Muscle of leg (tissue), 16 donors: ENCODE measurements around the gene ZNF319. TPM values are rescaled to one million over a fixed set of nuclear protein-coding genes. Genes with fewer than 3 reads are reported as not detected.

Experiments used
- DNase-seq: peaks from one replicate; pipeline ENCODE4 v3.0.0; 2013
- H3K27ac ChIP-seq: one replicate; pipeline ENCODE4 v1.5.1; 2013; ENCODE audit warnings: mild to moderate bottlenecking, low read length, control low read depth
- H3K27me3 ChIP-seq: one replicate; pipeline ENCODE4 v1.6.1; 2013; ENCODE audit warnings: low read length; ENCODE audit not compliant: control insufficient read depth, insufficient read depth
- H3K36me3 ChIP-seq: one replicate; pipeline ENCODE4 v1.6.1; 2013; ENCODE audit warnings: low read length; ENCODE audit not compliant: control insufficient read depth, insufficient read depth
- H3K4me1 ChIP-seq: one replicate; pipeline ENCODE4 v1.6.1; 2013; ENCODE audit warnings: low read length; ENCODE audit not compliant: control insufficient read depth, insufficient read depth
- H3K4me3 ChIP-seq: one replicate; pipeline ENCODE4 v1.5.1; 2013; ENCODE audit warnings: low read length, control low read depth
- H3K9me3 ChIP-seq: replicated peaks from 2 replicates; pipeline ENCODE4 v1.6.1; 2013; ENCODE audit warnings: low read depth, low read length; ENCODE audit not compliant: control insufficient read depth
- WGBS: methylation state at CpG from one replicate; pipeline ENCODE4 v1.1.5; 2013; ENCODE audit warnings: missing lambda C conversion rate; ENCODE audit not compliant: insufficient coverage; 5-methylcytosine and 5-hydroxymethylcytosine counted together
- long read RNA-seq, 11 donors: transcript quantifications; one replicate each; lab custom pipeline, GENCODE V29; 2026
- polyA plus RNA-seq, 8 donors: library from polyadenylated mRNA; unstranded; fragments of 120-200 nt; gene quantifications; one replicate each; pipeline versions ENCODE4 v1.2.1 to v1.2.3, GENCODE V29; 2013; ENCODE audit warnings: inconsistent platforms in 1 of 8, low replicate concordance in 1 of 8; ENCODE audit not compliant: insufficient read length in 8 of 8, insufficient read depth in 1 of 8
- total RNA-seq: library from RNA; stranded (reverse); fragments of 120-200 nt; gene quantifications from one replicate; pipeline ENCODE4 v1.2.4, GENCODE V29; 2013

The ZNF319 gene
- total RNA-seq = 2.2 TPM
- polyA plus RNA-seq = 1 to 10 TPM; 5.4 to 8.9 (median 7.6) TPM
- long read RNA-seq, donor 1, full-length matches to known transcripts = 2 of 2 reads
- long read RNA-seq, donor 1, partial matches to known transcripts = 0 of 2 reads
- long read RNA-seq, donor 1, other reads (novel, unspliced or antisense) = 0 of 2 reads
- long read RNA-seq, donor 2 = 0 reads
- long read RNA-seq, donor 3, full-length matches to known transcripts = 4 of 4 reads
- long read RNA-seq, donor 3, partial matches to known transcripts = 0 of 4 reads
- long read RNA-seq, donor 3, other reads (novel, unspliced or antisense) = 0 of 4 reads
- long read RNA-seq, donor 4, full-length matches to known transcripts = 3 of 3 reads
- long read RNA-seq, donor 4, partial matches to known transcripts = 0 of 3 reads
- long read RNA-seq, donor 4, other reads (novel, unspliced or antisense) = 0 of 3 reads
- long read RNA-seq, donor 5, full-length matches to known transcripts = 11 of 11 reads
- long read RNA-seq, donor 5, partial matches to known transcripts = 0 of 11 reads
- long read RNA-seq, donor 5, other reads (novel, unspliced or antisense) = 0 of 11 reads
- long read RNA-seq, donor 6, full-length matches to known transcripts = 3 of 3 reads
- long read RNA-seq, donor 6, partial matches to known transcripts = 0 of 3 reads
- long read RNA-seq, donor 6, other reads (novel, unspliced or antisense) = 0 of 3 reads
- long read RNA-seq, donor 7, full-length matches to known transcripts = 5 of 5 reads
- long read RNA-seq, donor 7, partial matches to known transcripts = 0 of 5 reads
- long read RNA-seq, donor 7, other reads (novel, unspliced or antisense) = 0 of 5 reads
- long read RNA-seq, donor 8, partial matches to known transcripts = 0 of 1 reads
- long read RNA-seq, donor 8, other reads (novel, unspliced or antisense) = 0 of 1 reads
- long read RNA-seq, donor 9, full-length matches to known transcripts = 1 of 1 reads
- long read RNA-seq, donor 9, partial matches to known transcripts = 0 of 1 reads
- long read RNA-seq, donor 9, other reads (novel, unspliced or antisense) = 0 of 1 reads
- long read RNA-seq, donor 10, full-length matches to known transcripts = 3 of 3 reads
- long read RNA-seq, donor 10, partial matches to known transcripts = 0 of 3 reads
- long read RNA-seq, donor 10, other reads (novel, unspliced or antisense) = 0 of 3 reads
- long read RNA-seq, donor 11, partial matches to known transcripts = 0 of 1 reads
- long read RNA-seq, donor 11, other reads (novel, unspliced or antisense) = 0 of 1 reads

DNA sequence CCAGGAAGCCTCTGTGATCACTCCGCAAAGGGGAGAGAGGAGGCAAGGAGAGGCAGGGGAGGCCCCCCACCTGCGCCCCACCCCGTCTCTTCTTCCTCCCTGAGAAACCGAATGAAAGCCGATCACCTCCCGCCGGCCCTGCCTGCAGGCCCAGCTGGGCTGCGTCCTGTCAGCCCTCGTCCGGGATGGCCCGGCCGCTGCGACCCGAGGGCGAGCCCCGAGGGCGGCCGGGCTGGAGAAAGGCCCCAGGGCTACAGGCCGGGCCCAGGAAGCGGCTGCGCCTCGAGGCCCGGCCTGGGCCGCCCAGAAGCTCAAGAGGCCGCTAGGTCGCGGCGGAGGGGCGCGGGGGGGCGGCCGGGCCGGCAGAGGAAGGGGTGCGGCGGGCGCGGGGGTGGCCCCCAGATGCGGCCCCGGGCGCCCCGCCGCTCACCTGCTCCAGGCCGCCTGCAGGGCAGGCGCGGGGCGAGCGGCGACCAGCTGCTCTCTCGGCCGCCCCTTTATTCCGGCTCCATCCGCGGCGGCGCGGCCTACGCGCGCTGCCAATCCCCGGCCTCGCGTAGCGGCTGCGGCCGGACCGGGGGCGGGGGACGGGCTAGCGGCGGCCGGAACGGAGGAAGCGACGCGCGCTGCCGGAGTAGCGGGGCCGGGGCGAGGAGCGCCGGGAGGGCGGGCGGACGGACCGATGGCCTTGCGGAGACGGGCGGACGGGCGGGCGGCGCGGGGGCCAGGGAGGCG is at the start of gene ZNF319:
ZNF319 (minus strand) TSS at position 702 of the 735 bp plus-strand sequence. CDS start 2,407 bp downstream, outside the sequence.
- peak within 1 kb of the TSS; percentile 91 for H3K27ac ChIP-seq
- H3K27me3 ChIP-seq = no peaks in the 10 kb centered on the region
- peak within 1 kb of the TSS; percentile 76 for H3K4me3 ChIP-seq
- H3K36me3 ChIP-seq = peaks cover 37% of the 10 kb centered on the region
- no peaks in the 10 kb centered on the region for H3K9me3 ChIP-seq
- H3K4me1 ChIP-seq = peaks cover 25% of the 10 kb centered on the region
- DNase-seq = no peak
- under 1% methylated on average over 82 of the region's 95 CpGs for WGBS

DNA sequence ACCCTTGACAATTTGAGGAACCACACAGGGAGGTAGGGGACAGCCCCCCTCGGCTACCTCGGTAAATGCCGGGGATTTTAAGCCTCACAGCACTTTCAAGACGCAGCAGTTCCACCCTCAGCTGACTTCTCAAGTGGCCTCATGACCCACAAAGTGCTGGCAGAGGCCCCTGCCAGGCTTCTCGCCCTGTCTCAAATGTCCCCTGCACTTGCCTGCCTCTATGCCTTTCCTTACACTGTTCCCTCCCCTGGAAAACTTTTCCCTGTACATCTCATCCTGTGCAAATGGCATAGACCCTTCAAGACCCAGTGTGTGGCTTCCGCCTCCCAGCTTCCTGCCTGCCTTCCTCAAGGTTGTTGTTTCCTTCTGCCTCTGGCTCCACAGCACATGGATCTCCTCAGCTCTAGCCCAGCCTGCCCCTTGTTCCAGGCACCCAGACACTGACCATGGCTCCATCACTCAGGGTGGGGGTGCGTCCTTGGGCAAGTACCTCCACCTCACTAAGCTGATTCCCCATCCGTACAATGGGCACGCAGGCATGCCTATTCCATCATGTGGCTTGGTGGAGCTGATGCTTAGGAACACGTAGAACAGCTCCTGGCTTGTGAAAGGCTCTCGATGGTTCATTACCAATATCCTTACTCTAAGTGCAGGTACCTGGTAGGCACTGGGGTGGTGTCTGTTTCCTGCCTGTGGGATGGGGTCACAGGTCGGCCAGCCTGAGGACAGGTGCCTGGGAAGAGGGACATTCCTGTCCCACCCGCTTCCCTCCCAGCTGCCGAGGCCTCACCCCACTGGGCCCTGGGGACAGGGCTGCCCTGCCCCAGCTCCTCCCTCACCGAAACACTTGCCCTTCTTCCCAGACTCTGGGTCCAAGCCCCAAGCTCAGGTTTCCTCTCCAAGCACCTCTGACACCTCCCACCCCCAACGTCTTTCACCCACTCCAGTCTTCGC is 49.0 kb upstream of the ZNF319 start:
- H3K4me1 ChIP-seq = peaks cover 24% of the 10 kb centered on the region
- H3K4me3 ChIP-seq = no peak overlapping the region
- no peaks in the 10 kb centered on the region for H3K27me3 ChIP-seq
- WGBS = 73% methylated on average over 11 of the region's 17 CpGs
- DNase-seq = no peak
- H3K9me3 ChIP-seq = no peaks in the 10 kb centered on the region
- H3K27ac ChIP-seq = peak overlapping the region; percentile 20
- H3K36me3 ChIP-seq = peaks cover 4% of the 10 kb centered on the region

DNA sequence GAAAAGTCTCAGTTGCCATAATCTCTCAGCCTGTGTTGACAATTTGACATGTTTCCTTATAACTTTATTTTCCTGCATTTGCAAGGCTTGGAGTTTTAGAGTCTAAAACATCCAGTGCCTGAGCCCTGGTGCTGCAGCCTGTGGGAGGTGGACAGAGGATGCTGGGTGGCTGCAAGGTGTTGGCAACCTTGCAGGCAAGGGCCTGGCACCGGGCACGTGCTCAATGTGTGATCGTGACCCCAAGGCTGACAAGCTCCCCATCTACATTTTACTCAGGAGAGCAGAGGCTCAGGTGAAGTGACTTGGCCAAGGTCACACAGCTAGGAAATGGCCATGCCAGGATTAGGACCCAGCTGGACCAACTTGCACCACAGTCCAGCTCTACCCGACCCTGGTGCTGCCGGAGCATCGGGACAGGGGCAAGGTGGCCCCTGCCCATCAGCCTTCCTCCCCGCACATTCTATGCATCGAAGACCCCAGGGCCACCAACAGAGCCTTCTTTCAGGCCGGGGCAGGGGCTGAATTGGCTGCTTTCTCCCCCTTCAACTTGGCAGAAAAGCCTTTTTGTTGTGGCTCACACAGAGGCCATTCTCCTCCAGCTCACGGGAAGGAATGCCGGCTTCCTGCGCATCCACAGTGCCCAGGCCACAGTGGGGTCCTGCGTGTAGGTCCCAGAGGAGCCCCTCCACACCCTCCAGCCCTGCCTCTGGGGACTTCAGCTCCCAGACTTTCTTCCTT is 48.2 kb upstream of the ZNF319 start:
- no peak for DNase-seq
- H3K27ac ChIP-seq = peak overlapping the region; percentile 29
- H3K4me1 ChIP-seq = peaks cover 24% of the 10 kb centered on the region

DNA sequence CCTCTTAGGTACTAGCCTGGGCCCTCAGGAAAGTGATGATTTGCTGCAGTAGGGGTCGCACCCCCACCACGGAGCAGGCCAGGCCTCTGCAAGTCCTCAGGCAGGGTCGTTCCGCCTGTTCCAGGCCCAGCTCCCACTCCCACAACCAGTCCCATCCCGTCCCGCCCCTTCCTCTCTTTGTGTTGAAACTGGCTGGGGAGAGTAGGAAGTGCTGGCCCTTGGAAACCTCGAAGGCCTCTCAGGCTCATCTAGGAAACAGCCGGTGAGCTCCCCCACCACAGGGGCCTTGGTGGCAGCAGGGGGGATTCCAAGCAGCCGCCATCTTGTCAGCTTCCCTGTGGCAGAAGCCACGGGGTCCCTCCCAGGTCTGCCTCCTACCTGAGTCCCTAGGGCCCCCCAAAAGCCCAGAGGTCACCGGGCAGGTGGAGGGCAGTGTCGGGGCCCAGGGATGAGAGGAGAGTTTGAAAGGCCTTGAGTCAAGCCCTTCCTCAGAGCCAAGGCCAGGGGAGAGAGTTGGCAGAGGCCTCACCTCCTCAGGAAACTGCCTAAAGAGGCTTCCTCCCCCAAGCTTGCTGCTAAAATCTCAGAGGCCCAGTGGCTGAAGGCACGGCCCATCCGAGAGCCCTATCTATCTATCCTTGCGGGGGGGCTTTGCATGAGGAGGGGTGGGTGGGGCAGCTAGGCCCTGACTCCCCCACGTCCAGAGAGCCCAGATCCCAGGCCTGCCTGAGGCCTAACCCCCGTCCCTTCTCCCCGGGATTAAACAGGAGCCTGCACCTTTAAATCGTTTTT is 47.3 kb upstream of the ZNF319 start:
- H3K9me3 ChIP-seq = no peaks in the 10 kb centered on the region
- peaks cover 19% of the 10 kb centered on the region for H3K36me3 ChIP-seq
- 52% methylated on average over 5 of the region's 19 CpGs for WGBS
- peaks cover 24% of the 10 kb centered on the region for H3K4me1 ChIP-seq
- H3K27ac ChIP-seq = peak overlapping the region; percentile 77
- H3K4me3 ChIP-seq = no peak overlapping the region
- peak; percentile 48 for DNase-seq
- H3K27me3 ChIP-seq = no peaks in the 10 kb centered on the region

More for the DNA sequence above, 48.2 kb upstream of the ZNF319 start:
- H3K27me3 ChIP-seq = no peaks in the 10 kb centered on the region
- no peak overlapping the region for H3K4me3 ChIP-seq
- no peaks in the 10 kb centered on the region for H3K9me3 ChIP-seq
- WGBS = 81% methylated on average over 9 of the region's 13 CpGs
- peaks cover 10% of the 10 kb centered on the region for H3K36me3 ChIP-seq

DNA sequence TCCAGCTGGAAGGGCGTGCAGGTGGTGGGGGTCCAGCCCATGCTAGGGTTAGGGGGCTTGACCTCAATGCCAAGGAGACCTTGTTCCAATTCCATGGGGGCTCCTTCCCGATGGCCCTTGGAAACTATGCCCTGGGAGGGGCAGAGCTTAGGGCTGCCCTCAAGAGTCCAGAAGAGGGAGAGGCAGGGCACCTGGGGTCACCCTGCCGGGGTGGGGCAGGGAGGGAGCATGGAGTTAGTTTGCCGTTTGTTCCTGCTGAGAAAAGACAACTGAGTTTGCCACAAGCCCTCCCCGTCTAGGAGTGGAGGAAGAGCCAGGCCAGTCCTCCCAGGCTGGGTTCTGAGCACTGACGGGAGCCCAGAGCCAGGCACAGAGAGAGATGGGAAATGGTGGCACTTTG is 46.5 kb upstream of the ZNF319 start:
- H3K4me3 ChIP-seq = no peak overlapping the region
- H3K36me3 ChIP-seq = peaks cover 27% of the 10 kb centered on the region
- no peak for DNase-seq
- peaks cover 24% of the 10 kb centered on the region for H3K4me1 ChIP-seq
- no peaks in the 10 kb centered on the region for H3K9me3 ChIP-seq
- WGBS = 44% methylated on average over 4 of the region's 6 CpGs
- H3K27ac ChIP-seq = peak overlapping the region; percentile 77
- H3K27me3 ChIP-seq = no peaks in the 10 kb centered on the region

DNA sequence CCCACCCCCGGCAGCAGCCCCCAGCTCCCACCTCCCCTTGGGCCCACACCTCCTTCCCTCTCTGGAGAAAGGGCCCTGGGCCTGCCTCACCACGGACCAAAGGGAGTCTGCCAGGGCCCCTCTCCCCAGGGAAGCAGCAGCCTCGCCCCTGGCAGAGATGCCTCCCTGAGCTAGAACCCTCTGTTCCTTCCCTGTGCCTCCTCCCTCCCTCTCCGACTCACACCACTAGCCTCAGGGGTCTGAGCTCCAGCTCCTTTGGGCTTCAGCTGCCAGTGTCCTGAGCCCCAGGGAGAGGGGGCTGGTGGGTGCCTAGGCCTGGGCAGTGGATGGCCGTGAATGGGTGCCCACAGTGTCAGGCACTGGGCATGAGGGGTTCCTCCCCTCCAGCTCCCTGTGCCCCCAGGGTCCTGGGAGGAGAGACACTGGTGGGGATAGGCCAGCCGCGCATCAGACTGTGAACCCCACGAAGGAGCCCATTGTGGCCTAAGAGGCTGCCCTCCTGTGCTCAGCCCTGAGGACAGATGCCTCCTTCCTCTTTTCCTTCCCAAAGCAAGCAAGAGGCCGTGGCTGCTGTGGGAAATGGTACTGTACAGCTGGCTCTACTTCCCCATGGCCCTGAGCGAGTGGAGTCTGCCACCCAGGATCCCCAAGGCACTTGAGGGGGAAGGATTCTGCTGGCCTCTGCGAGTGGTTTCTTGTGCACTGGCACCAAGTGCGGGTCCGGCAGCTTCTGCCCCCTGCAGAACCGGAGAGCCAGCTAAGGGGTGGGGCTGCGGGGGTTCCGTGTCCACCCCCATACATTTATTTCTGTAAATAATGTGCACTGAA is 45.8 kb upstream of the ZNF319 start:
- Histone ChIP-seq H3K27me3 (no peaks in the 10 kb centered on the region), H3K36me3 (peaks cover 31% of the 10 kb centered on the region), H3K4me3 (no peak overlapping the region), H3K27ac (no peak overlapping the region), H3K4me1 (peaks cover 24% of the 10 kb centered on the region), H3K9me3 (no peaks in the 10 kb centered on the region)
- peak; percentile 51 for DNase-seq
- WGBS = 0% methylated on average over 1 of the region's 16 CpGs

DNA sequence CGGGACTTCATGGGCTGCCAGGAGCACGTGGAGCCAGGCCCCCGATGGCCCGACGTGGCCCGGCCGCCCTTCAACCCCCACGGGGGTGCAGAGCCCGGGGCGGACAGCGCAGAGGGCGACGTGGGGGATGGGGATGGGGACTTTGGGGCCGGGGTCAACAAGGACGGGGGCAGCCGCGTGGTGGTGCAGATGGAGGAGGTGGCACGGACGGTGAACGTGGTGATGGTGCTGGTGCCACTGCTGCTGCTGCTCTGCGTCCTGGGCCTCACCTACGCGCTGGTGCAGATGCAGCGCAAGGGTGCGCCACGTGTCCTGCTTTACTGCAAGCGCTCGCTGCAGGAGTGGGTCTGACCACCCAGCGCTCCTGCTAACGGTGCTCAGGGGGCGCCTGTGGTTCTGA is 44.6 kb upstream of the ZNF319 start:
- WGBS = 82% methylated on average over 18 of the region's 31 CpGs
- H3K4me1 ChIP-seq = peaks cover 23% of the 10 kb centered on the region
- no peak for DNase-seq
- H3K27ac ChIP-seq = no peak overlapping the region
- H3K27me3 ChIP-seq = no peaks in the 10 kb centered on the region
- H3K36me3 ChIP-seq = peaks cover 42% of the 10 kb centered on the region
- no peaks in the 10 kb centered on the region for H3K9me3 ChIP-seq
- H3K4me3 ChIP-seq = no peak overlapping the region
